OCI-LY1 (cell line): ENCODE measurements around the gene ZNF334.

Experiments used
- H2AFZ ChIP-seq: fragments of 200-600 bp; sonication (generic), shearing (Covaris generic); 2 replicates; pipeline ENCODE4 v1.6.0; 2014; ENCODE audit warnings: antibody characterized with exemption, mild to moderate bottlenecking, low read length
- H3F3A ChIP-seq: fragments of 200-600 bp; sonication (generic), shearing (Covaris generic); 2 replicates; pipeline ENCODE4 v1.6.0; 2014; ENCODE audit warnings: mild to moderate bottlenecking, antibody characterized with exemption, low read length, moderate library complexity; ENCODE audit not compliant: insufficient read depth
- H3K27ac ChIP-seq: fragments of 200-600 bp; sonication (generic); 2 replicates; pipeline ENCODE4 v1.5.1; 2014; ENCODE audit warnings: low read length, mixed run types, mild to moderate bottlenecking, low read depth; ENCODE audit not compliant: poor library complexity, severe bottlenecking
- H3K27me3 ChIP-seq: fragments of 200-600 bp; sonication (generic); 2 replicates; pipeline ENCODE4 v1.6.0; 2014; ENCODE audit warnings: antibody characterized with exemption, mild to moderate bottlenecking, low read length, moderate library complexity; ENCODE audit not compliant: insufficient read depth
- H3K36me3 ChIP-seq: fragments of 200-600 bp; sonication (generic); 2 replicates; pipeline ENCODE4 v1.6.1; 2014; ENCODE audit warnings: mild to moderate bottlenecking, antibody characterized with exemption, low read length, moderate library complexity, mixed read lengths; ENCODE audit not compliant: insufficient read depth
- H3K4me1 ChIP-seq: fragments of 200-600 bp; sonication (generic); 2 replicates; pipeline ENCODE4 v1.5.1; 2014; ENCODE audit warnings: mild to moderate bottlenecking, low read length, moderate library complexity; ENCODE audit not compliant: insufficient read depth, severe bottlenecking
- H3K4me2 ChIP-seq: fragments of 200-600 bp; sonication (generic), shearing (Covaris generic); 2 replicates; pipeline ENCODE4 v1.6.1; 2014; ENCODE audit warnings: low read length
- H3K4me3 ChIP-seq: fragments of 200-600 bp; sonication (generic); 2 replicates; pipeline ENCODE4 v1.5.1; 2014; ENCODE audit warnings: low read length, low read depth, mild to moderate bottlenecking, mixed read lengths; ENCODE audit not compliant: poor library complexity, severe bottlenecking
- H3K79me2 ChIP-seq: fragments of 200-600 bp; shearing (Covaris generic); 2 replicates; pipeline ENCODE4 v1.6.1; 2016; ENCODE audit warnings: mixed run types, low read length, mixed read lengths; ENCODE audit not compliant: insufficient read depth
- H3K9ac ChIP-seq: fragments of 200-600 bp; sonication (generic), shearing (Covaris generic); 2 replicates; pipeline ENCODE4 v1.6.1; 2014; ENCODE audit warnings: mild to moderate bottlenecking, low read length, mixed read lengths
- H3K9me2 ChIP-seq: fragments of 200-600 bp; sonication (generic), shearing (Covaris generic); 2 replicates; pipeline ENCODE4 v1.6.1; 2014; ENCODE audit warnings: low read depth, mild to moderate bottlenecking, low read length, mixed read lengths
- H3K9me3 ChIP-seq: fragments of 200-600 bp; shearing (Covaris generic); 2 replicates; pipeline ENCODE4 v1.6.1; 2014; ENCODE audit warnings: low read length, mixed read lengths
- H4K20me1 ChIP-seq: fragments of 200-600 bp; sonication (generic), shearing (Covaris generic); 2 replicates; pipeline ENCODE4 v1.6.0; 2016; ENCODE audit warnings: mild to moderate bottlenecking, low read length; ENCODE audit not compliant: insufficient read depth
- CTCF ChIP-seq: fragments of 200-600 bp; sonication (generic), shearing (Covaris generic); IDR thresholded peaks from 2 replicates; pipeline ENCODE4 v1.5.1; 2017; ENCODE audit warnings: mild to moderate bottlenecking, antibody characterized with exemption, low read length, moderate library complexity, mixed read lengths
- EZH2 ChIP-seq: fragments of 200-600 bp; sonication (generic), shearing (Covaris generic); IDR thresholded peaks from 2 replicates; pipeline ENCODE4 v1.8.0; 2017; ENCODE audit warnings: borderline replicate concordance, mixed run types, mild to moderate bottlenecking, antibody characterized with exemption, low read length, moderate library complexity, mixed read lengths

Gene ZNF334

GRCh38 chr20:46456255-46457028, 56.9 kb downstream of the ZNF334 start:
- no peak for TF ChIP-seq CTCF

GRCh38 chr20:46455729-46456128, 57.6 kb downstream of the ZNF334 start:
- Histone ChIP-seq H3K79me2 (no peaks in the 10 kb centered on the region), H3K27ac (no peak overlapping the region), H3K36me3 (no peaks in the 10 kb centered on the region), H3K9me2 (no peaks in the 10 kb centered on the region), H3K4me3 (no peak overlapping the region), H3K9ac (no peak overlapping the region), H3F3A (no peaks in the 10 kb centered on the region), H3K4me1 (no peaks in the 10 kb centered on the region), H3K9me3 (peaks cover 14% of the 10 kb centered on the region), H3K27me3 (no peaks in the 10 kb centered on the region), H2AFZ (no peak overlapping the region), H4K20me1 (no peaks in the 10 kb centered on the region), H3K4me2 (no peak overlapping the region)
- TF ChIP-seq CTCF (no peak), EZH2 (no peak)

More at GRCh38 chr20:46456255-46457028, 56.9 kb downstream of the ZNF334 start:
- H3K9ac ChIP-seq = no peak overlapping the region
- no peak overlapping the region for H2AFZ ChIP-seq
- no peaks in the 10 kb centered on the region for H3F3A ChIP-seq
- H3K4me3 ChIP-seq = no peak overlapping the region
- peaks cover 14% of the 10 kb centered on the region for H3K9me3 ChIP-seq
- no peak overlapping the region for H3K4me2 ChIP-seq
- H3K79me2 ChIP-seq = no peaks in the 10 kb centered on the region
- no peaks in the 10 kb centered on the region for H3K9me2 ChIP-seq
- H4K20me1 ChIP-seq = no peaks in the 10 kb centered on the region
- no peaks in the 10 kb centered on the region for H3K4me1 ChIP-seq
- no peak overlapping the region for H3K27ac ChIP-seq
- H3K36me3 ChIP-seq = no peaks in the 10 kb centered on the region
- H3K27me3 ChIP-seq = no peaks in the 10 kb centered on the region
